H1 (cell line): Measurements from ENCODE around the gene ELOVL2. TPM values are rescaled to one million over a fixed set of nuclear protein-coding genes. Genes with fewer than 3 reads are reported as not detected.

Experiments
- CTCF ChIA-PET: fragments of 300-600 bp; sonication (Branson Sonifier 250); formaldehyde crosslinking; loops from one replicate; lab custom pipeline; 2021; ENCODE audit not compliant: partially characterized antibody; lab: Charles Lee
- POLR2A ChIA-PET: fragments of 300-600 bp; sonication (Branson Sonifier 250); formaldehyde crosslinking; loops from one replicate; lab custom pipeline; 2021; ENCODE audit warnings: inconsistent platforms; ENCODE audit not compliant: partially characterized antibody; lab: Charles Lee
- DNase-seq, 2 experiments: peaks; one replicate each; pipeline versions ENCODE4 v3.0.0 to v3.0.0-alpha.2; 2010 to 2022; ENCODE audit warnings: low spot score in 2 of 2, low read depth in 1 of 2, mixed read lengths in 1 of 2
- FAIRE-seq: peaks from 2 replicates; lab custom pipeline; 2011; peaks lifted over from hg19 to GRCh38; lab: Jason Lieb, UNC
- H2AFZ ChIP-seq: 2 replicates; pipeline ENCODE4 v1.8.1; 2012; ENCODE audit warnings: low read length, inconsistent platforms
- H2AK5ac ChIP-seq: 2 replicates; pipeline ENCODE4 v1.6.1; 2013; ENCODE audit warnings: low read depth, low read length
- H2BK120ac ChIP-seq: replicated peaks from 2 replicates; pipeline ENCODE3; 2013; ENCODE audit warnings: low read depth, low read length, inconsistent platforms
- H2BK12ac ChIP-seq: 2 replicates; pipeline ENCODE4 v1.6.1; 2013; ENCODE audit warnings: low read depth, low read length
- H2BK15ac ChIP-seq: 2 replicates; pipeline ENCODE4 v1.6.1; 2013; ENCODE audit warnings: low read length
- H2BK20ac ChIP-seq: 2 replicates; pipeline ENCODE4 v1.6.1; 2013; ENCODE audit warnings: low read length
- H2BK5ac ChIP-seq: 2 replicates; pipeline ENCODE4 v1.6.1; 2013; ENCODE audit warnings: low read depth, low read length
- H3K14ac ChIP-seq: 2 replicates; pipeline ENCODE4 v1.6.1; 2013; ENCODE audit warnings: inconsistent platforms; ENCODE audit not compliant: insufficient read length
- H3K18ac ChIP-seq: 2 replicates; pipeline ENCODE4 v1.6.1; 2013; ENCODE audit warnings: low read length; ENCODE audit errors: extremely low read depth
- H3K23ac ChIP-seq: 2 replicates; pipeline ENCODE4 v1.6.1; 2013; ENCODE audit warnings: inconsistent platforms; ENCODE audit not compliant: insufficient read length
- H3K23me2 ChIP-seq: 2 replicates; pipeline ENCODE4 v1.6.1; 2013; ENCODE audit warnings: low read depth, low read length
- H3K27ac ChIP-seq: 2 replicates; pipeline ENCODE4 v1.6.1; 2011; ENCODE audit warnings: low read depth, low read length, inconsistent platforms
- H3K27me3 ChIP-seq, 4 experiments: replicated peaks in 1 of 4; 1 replicate in 1 of 4; 2 replicates in 3 of 4; pipeline versions ENCODE4 v1.6.1 to v1.8.1; 2011 to 2013; ENCODE audit warnings: low read length in 3 of 4, mild to moderate bottlenecking in 3 of 4, inconsistent platforms in 2 of 4, mixed read lengths in 2 of 4, moderate library complexity in 1 of 4; ENCODE audit not compliant: control insufficient read depth in 3 of 4, insufficient read depth in 3 of 4; ENCODE audit errors: extremely low read depth in 1 of 4
- H3K36me3 ChIP-seq, 4 experiments: 2 replicates each; pipeline versions ENCODE4 v1.6.1 to v1.8.1; 2011 to 2013; ENCODE audit warnings: mild to moderate bottlenecking in 4 of 4, low read length in 3 of 4, moderate library complexity in 2 of 4, control low read depth in 1 of 4, inconsistent platforms in 1 of 4; ENCODE audit not compliant: insufficient read depth in 4 of 4, control insufficient read depth in 2 of 4
- H3K4ac ChIP-seq: replicated peaks from 2 replicates; pipeline ENCODE3; 2013; ENCODE audit warnings: low read length, low read depth, mixed read lengths, inconsistent platforms; ENCODE audit not compliant: insufficient read length
- H3K4me1 ChIP-seq, 4 experiments: replicated peaks in 1 of 4; 1 replicate in 1 of 4; 2 replicates in 3 of 4; pipeline versions ENCODE4 v1.6.1 to v1.8.1; 2011 to 2013; ENCODE audit warnings: low read length in 3 of 4, inconsistent platforms in 2 of 4, mixed read lengths in 1 of 4; ENCODE audit not compliant: insufficient read depth in 4 of 4, control insufficient read depth in 3 of 4
- H3K4me2 ChIP-seq, 2 experiments: 2 replicates each; pipeline versions ENCODE4 v1.6.1 to v1.8.1; 2011 to 2013; ENCODE audit warnings: low read depth in 2 of 2, low read length in 2 of 2, control low read depth in 1 of 2, inconsistent platforms in 1 of 2, mild to moderate bottlenecking in 1 of 2; ENCODE audit not compliant: insufficient read depth in 1 of 2
- H3K4me3 ChIP-seq, 4 experiments: fragments of 200-600, 300-600 bp in 1 of 4; sonication (generic), shearing (Covaris generic), sonication (Bioruptor Twin) in 1 of 4; 2 replicates each; pipeline versions ENCODE4 v1.5.1 to v1.8.1; 2011 to 2016; ENCODE audit warnings: low read length in 4 of 4, low read depth in 3 of 4, control low read depth in 2 of 4, inconsistent platforms in 2 of 4, mild to moderate bottlenecking in 2 of 4, mixed read lengths in 1 of 4, moderate library complexity in 1 of 4; ENCODE audit not compliant: insufficient read depth in 2 of 4; ENCODE audit errors: extremely low read depth in 1 of 4
- H3K56ac ChIP-seq: replicated peaks from 2 replicates; pipeline ENCODE3; 2013; ENCODE audit warnings: low read depth, mild to moderate bottlenecking, mixed read lengths, low read length, inconsistent platforms; ENCODE audit not compliant: insufficient read length
- H3K79me1 ChIP-seq: 2 replicates; pipeline ENCODE4 v1.6.1; 2013; ENCODE audit warnings: low read depth, low read length, control low read depth
- H3K79me2 ChIP-seq, 2 experiments: 2 replicates each; pipeline versions ENCODE4 v1.6.1 to v1.8.1; 2012 to 2013; ENCODE audit warnings: low read length in 2 of 2, mild to moderate bottlenecking in 2 of 2, inconsistent platforms in 1 of 2; ENCODE audit not compliant: insufficient read depth in 2 of 2, control insufficient read depth in 1 of 2
- H3K9ac ChIP-seq, 4 experiments: replicated peaks in 1 of 4; 1 replicate in 1 of 4; 2 replicates in 3 of 4; pipeline versions ENCODE4 v1.6.1 to v1.8.1; 2011 to 2013; ENCODE audit warnings: low read depth in 3 of 4, low read length in 3 of 4, control low read depth in 2 of 4, mild to moderate bottlenecking in 2 of 4, moderate library complexity in 2 of 4, inconsistent platforms in 1 of 4; ENCODE audit errors: extremely low read depth in 1 of 4
- H3K9me3 ChIP-seq, 2 experiments: 2 replicates each; pipeline versions ENCODE4 v1.6.1 to v1.8.1; 2012 to 2013; ENCODE audit warnings: mild to moderate bottlenecking in 2 of 2, moderate library complexity in 2 of 2, control low read depth in 1 of 2, inconsistent platforms in 1 of 2, low read depth in 1 of 2, low read length in 1 of 2, mixed read lengths in 1 of 2; ENCODE audit not compliant: insufficient read depth in 2 of 2
- H4K20me1 ChIP-seq, 2 experiments: replicated peaks in 1 of 2; 2 replicates each; pipeline versions ENCODE3 to v1.8.1; 2011 to 2013; ENCODE audit warnings: inconsistent platforms in 2 of 2, low read length in 2 of 2, mild to moderate bottlenecking in 1 of 2; ENCODE audit not compliant: insufficient read depth in 2 of 2, control insufficient read depth in 1 of 2
- H4K5ac ChIP-seq: 2 replicates; pipeline ENCODE4 v1.6.1; 2013; ENCODE audit warnings: low read length, low read depth, mixed read lengths, inconsistent platforms; ENCODE audit not compliant: insufficient read length
- H4K8ac ChIP-seq: 2 replicates; pipeline ENCODE4 v1.8.0; 2013; ENCODE audit warnings: mild to moderate bottlenecking, moderate library complexity, low read length, inconsistent platforms; ENCODE audit not compliant: insufficient read depth; ENCODE audit errors: extremely low read depth
- H4K91ac ChIP-seq: replicated peaks from 2 replicates; pipeline ENCODE3; 2013; ENCODE audit warnings: low read length, mixed read lengths, inconsistent platforms; ENCODE audit not compliant: insufficient read length
- CBX5 ChIP-seq: fragments of 300-800, 300-1000 bp; sonication (generic); IDR thresholded peaks from 2 replicates; pipeline ENCODE4 v1.7.1; 2016; ENCODE audit warnings: antibody characterized with exemption, low read length, low read depth
- CHD2 ChIP-seq: IDR thresholded peaks from 2 replicates; pipeline ENCODE4 v1.6.1; 2012; ENCODE audit warnings: low read length, improper control_type of control experiment
- CTBP2 ChIP-seq: IDR thresholded peaks from 2 replicates; pipeline ENCODE4 v1.7.0; 2011; ENCODE audit warnings: borderline replicate concordance, mild to moderate bottlenecking, moderate library complexity, mixed read lengths, low read length; ENCODE audit not compliant: insufficient read depth, insufficient read length
- EGR1 ChIP-seq: IDR thresholded peaks from 2 replicates; pipeline ENCODE4 v1.6.1; 2011; ENCODE audit warnings: low read depth, low read length, borderline replicate concordance
- GTF2F1 ChIP-seq: IDR thresholded peaks from 2 replicates; pipeline ENCODE4 v1.6.1; 2012; ENCODE audit warnings: low read depth, low read length, improper control_type of control experiment, borderline replicate concordance
- JUND ChIP-seq: IDR thresholded peaks from 2 replicates; pipeline ENCODE4 v1.6.1; 2011; ENCODE audit warnings: mild to moderate bottlenecking, improper control_type of control experiment, low read length
- KDM5A ChIP-seq: fragments of 200-600 bp; IDR thresholded peaks from 2 replicates; pipeline ENCODE4 v1.7.1; 2012; ENCODE audit warnings: mild to moderate bottlenecking, low read length, inconsistent platforms, mixed read lengths
- SIX5 ChIP-seq: IDR thresholded peaks from 2 replicates; pipeline ENCODE4 v1.6.1; 2011; ENCODE audit warnings: mild to moderate bottlenecking, low read depth, low read length
- SRF ChIP-seq: IDR thresholded peaks from 2 replicates; pipeline ENCODE4 v1.6.1; 2011; ENCODE audit warnings: mild to moderate bottlenecking, low read depth, low read length, moderate library complexity
- TEAD4 ChIP-seq: IDR thresholded peaks from 2 replicates; pipeline ENCODE4 v1.6.1; 2012; ENCODE audit warnings: low read depth, low read length, inconsistent platforms, mixed read lengths
- WGBS, 2 experiments: shearing (Covaris generic) in 1 of 2; methylation state at CpG; one replicate each; pipeline versions ENCODE4 v1.1.6 to v1.1.7; 2013 to 2015; ENCODE audit warnings: low lambda C conversion rate in 2 of 2, mixed read lengths in 2 of 2, inconsistent platforms in 1 of 2, low coverage in 1 of 2, missing lambda C conversion rate in 1 of 2; ENCODE audit not compliant: insufficient replicate concordance in 2 of 2, insufficient coverage in 1 of 2, insufficient read length in 1 of 2; ENCODE audit errors: extremely low coverage in 1 of 2, missing lambda C conversion rate in 1 of 2; 5-methylcytosine and 5-hydroxymethylcytosine counted together
- polyA plus RNA-seq, 7 experiments: library from polyadenylated mRNA; depleted of rRNA in 3 of 7; stranded (reverse) in 5 of 7; unstranded in 2 of 7; fragments of >200 nt in 5 of 7; fragments of 200-250 nt in 2 of 7; gene quantifications; 1 replicate in 5 of 7; 2 replicates in 1 of 7; 4 replicates in 1 of 7; pipeline versions ENCODE4 v1.2.1 to v1.2.3, GENCODE V29; 2011 to 2013; ENCODE audit warnings: missing spikeins in 2 of 7, mixed read lengths in 2 of 7
- total RNA-seq: library from RNA; stranded (reverse); fragmentation: NEBNext Ultra II Directional; extraction: Animal tissue kit (Norgen Biotek cat#: 25700); gene quantifications from 2 replicates; pipeline ENCODE4 v1.2.1, GENCODE V29; 2021
- TF ChIP-seq, protein P1 (sequence below): IDR thresholded peaks from 2 replicates; pipeline ENCODE4 v1.6.1; 2012; ENCODE audit warnings: low read length, inconsistent platforms
- TF ChIP-seq, protein P2 (sequence below): IDR thresholded peaks from 2 replicates; pipeline ENCODE4 v1.6.1; 2012; ENCODE audit warnings: inconsistent platforms

ELOVL2 gene
- total and polyA plus RNA-seq, 2 of the 8 experiments (the other 6 are each of a cell fraction or from before 2014, with no cell fraction given), result 0.42 to 0.89 TPM

DNA sequence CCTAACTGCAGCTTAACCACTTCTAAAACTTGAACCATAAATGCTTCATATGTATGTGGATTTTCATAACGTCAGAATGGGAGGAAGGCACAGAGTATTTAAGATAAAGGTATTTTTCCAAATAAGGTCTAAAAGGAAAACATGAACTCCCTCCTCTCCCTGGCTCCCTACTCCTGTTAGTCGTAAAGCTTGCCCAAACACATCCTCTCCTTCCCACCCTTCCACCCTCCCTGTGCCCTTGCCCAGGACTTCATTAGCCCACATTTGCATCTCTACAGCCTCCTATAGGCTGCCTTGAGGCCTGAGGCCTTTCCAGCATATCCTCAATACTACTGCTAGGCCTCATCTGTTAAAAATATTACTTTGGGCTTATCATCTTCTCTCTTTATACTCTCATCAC, 32.4 kb upstream of the ELOVL2 start:
- Histone ChIP-seq H3K79me1 (no peaks in the 10 kb centered on the region), H3K79me2 (no peaks in the 10 kb centered on the region), H3K9me3 (no peaks in the 10 kb centered on the region), H3K9ac (no peak overlapping the region), H3K23me2 (no peaks in the 10 kb centered on the region; the same call in 1 of the 2 replicates), H3K4me3 (no peak overlapping the region), H4K5ac (no peak overlapping the region), H4K20me1 (no peaks in the 10 kb centered on the region), H3K56ac (no peak overlapping the region), H3K27me3 (no peaks in the 10 kb centered on the region), H3K4me2 (no peak overlapping the region), H4K91ac (peak overlapping the region; percentile 83), H3K14ac (no peak overlapping the region), H2BK120ac (peak overlapping the region; percentile 28), H2BK5ac (peak overlapping the region; percentile 42; the same call in 1 of the 2 replicates), H2AK5ac (no peak overlapping the region), H3K36me3 (no peaks in the 10 kb centered on the region), H3K4ac (no peak overlapping the region), H2BK20ac (no peak overlapping the region), H2AFZ (peak overlapping the region; percentile 45), H3K18ac (peak overlapping the region; percentile 20; the same call in 1 of the 2 replicates), H3K27ac (no peak overlapping the region), H2BK15ac (no peak overlapping the region), H2BK12ac (no peak overlapping the region), H3K4me1 (peaks cover 0 to 9% (median 5%) of the 10 kb centered on the region in 4 experiments; a peak in 3 of 7 replicates), H4K8ac (no peak overlapping the region), H3K23ac (no peak overlapping the region)
- ChIA-PET POLR2A (no interaction called here), CTCF (interaction anchor here (0.8 to 1.4 kb wide), 3 partner anchors 9 to 598 kb away, joined by 3 to 4 read pairs (median 4); no protein-coding TSS in a partner anchor)
- DNase-seq (no peak), FAIRE-seq (peak; percentile 71)
- WGBS, 2 experiments, result 45% methylated on average over 2 of the region's 2 CpGs; no CpG with 5 or more reads in 1 of the 2 experiments
- TF ChIP-seq SIX5 (no peak), GTF2F1 (no peak), SRF (no peak), CTBP2 (no peak), JUND (no peak), EGR1 (no peak), CBX5 (no peak), CHD2 (no peak), KDM5A (no peak), TEAD4 (no peak)
- TF ChIP-seq, protein P1, sequence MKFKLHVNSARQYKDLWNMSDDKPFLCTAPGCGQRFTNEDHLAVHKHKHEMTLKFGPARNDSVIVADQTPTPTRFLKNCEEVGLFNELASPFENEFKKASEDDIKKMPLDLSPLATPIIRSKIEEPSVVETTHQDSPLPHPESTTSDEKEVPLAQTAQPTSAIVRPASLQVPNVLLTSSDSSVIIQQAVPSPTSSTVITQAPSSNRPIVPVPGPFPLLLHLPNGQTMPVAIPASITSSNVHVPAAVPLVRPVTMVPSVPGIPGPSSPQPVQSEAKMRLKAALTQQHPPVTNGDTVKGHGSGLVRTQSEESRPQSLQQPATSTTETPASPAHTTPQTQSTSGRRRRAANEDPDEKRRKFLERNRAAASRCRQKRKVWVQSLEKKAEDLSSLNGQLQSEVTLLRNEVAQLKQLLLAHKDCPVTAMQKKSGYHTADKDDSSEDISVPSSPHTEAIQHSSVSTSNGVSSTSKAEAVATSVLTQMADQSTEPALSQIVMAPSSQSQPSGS, result no peak
- TF ChIP-seq, protein P2, sequence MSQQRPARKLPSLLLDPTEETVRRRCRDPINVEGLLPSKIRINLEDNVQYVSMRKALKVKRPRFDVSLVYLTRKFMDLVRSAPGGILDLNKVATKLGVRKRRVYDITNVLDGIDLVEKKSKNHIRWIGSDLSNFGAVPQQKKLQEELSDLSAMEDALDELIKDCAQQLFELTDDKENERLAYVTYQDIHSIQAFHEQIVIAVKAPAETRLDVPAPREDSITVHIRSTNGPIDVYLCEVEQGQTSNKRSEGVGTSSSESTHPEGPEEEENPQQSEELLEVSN, result no peak
